Coronary artery (tissue), 2 donors: ENCODE measurements around the gene METRN.

ENCODE experiments used
- DNase-seq: peaks from one replicate; pipeline ENCODE4 v3.0.0-alpha.2; 2017; ENCODE audit warnings: low spot score
- H3K27ac ChIP-seq, 2 donors: fragments of 200-600 bp; sonication (generic); one replicate each; pipeline ENCODE4 v1.5.1; 2016 to 2019
- H3K4me3 ChIP-seq: fragments of 200-600 bp; sonication (generic); 2 replicates; pipeline ENCODE4 v1.5.1; 2016; ENCODE audit warnings: mild to moderate bottlenecking, moderate library complexity
- CTCF ChIP-seq: fragments of 200-600 bp; sonication (generic); IDR thresholded peaks from one replicate; pipeline ENCODE4 v1.5.1; 2019; ENCODE audit warnings: antibody characterized with exemption

METRN gene

GRCh38 chr16:766820-767640 is 52.1 kb downstream of the METRN start:
- TF ChIP-seq CTCF: no peak
- H3K27ac ChIP-seq: no peak overlapping the region
- no peak for DNase-seq
- no peak overlapping the region for H3K4me3 ChIP-seq

- Histone ChIP-seq H3K4me3 (no peak overlapping the region), H3K27ac (no peak overlapping the region)
- no peak for TF ChIP-seq CTCF
- DNase-seq: no peak
These were observed 52.9 kb downstream of the METRN start for GRCh38 chr16:767743-768235.

- TF ChIP-seq CTCF: no peak
- Histone ChIP-seq H3K27ac (no peak overlapping the region), H3K4me3 (no peak overlapping the region)
- DNase-seq: no peak
These were observed 53.5 kb downstream of the METRN start for GRCh38 chr16:768428-768827.
